ENCODE data around the gene TMEM87B.
A peak's percentile ranks its signal among the peaks of the same experiment; 100 is the strongest.

- TF ChIP-seq CTCF (IDR thresholded peaks at IDR 0.05; ENCODE audit: control extremely low read depth in 1 of 3, insufficient read depth in 1 of 3, low read depth in 1 of 3, low read length in 3 of 3), result no peak
- no peak for TF ChIP-seq EZH2 (IDR thresholded peaks at IDR 0.05; ENCODE audit: low read depth, low read length, severe bottlenecking)
- no peak for TF ChIP-seq CHD2 (IDR thresholded peaks at IDR 0.05; ENCODE audit: low read length)
- no peak for TF ChIP-seq MAX (IDR thresholded peaks at IDR 0.05)
- TF ChIP-seq POLR2A (IDR thresholded peaks at IDR 0.05; ENCODE audit: control extremely low read depth in 1 of 2, low read depth in 2 of 2, low read length in 2 of 2), result no peak
- no peak for TF ChIP-seq USF2 (IDR thresholded peaks at IDR 0.05; ENCODE audit: low read length)
- TF ChIP-seq JUN (IDR thresholded peaks at IDR 0.05; ENCODE audit: low read depth, low read length), result no peak
- no peak for TF ChIP-seq BRCA1 (IDR thresholded peaks at IDR 0.05; ENCODE audit: low read depth, low read length)
- TF ChIP-seq TAF1 (IDR thresholded peaks at IDR 0.05; ENCODE audit: low read depth, low read length), result peak; percentile 27; the same call in 1 of the 2 replicates
- TF ChIP-seq SP2 (IDR thresholded peaks at IDR 0.05; ENCODE audit: low read length), result no peak
Measured at GRCh38 chr2:112053917-112054846, 887 bp upstream of the TMEM87B start.

All from H1 (cell line).